Activated naive CD8-positive, alpha-beta T cell treated with anti-CD3 and anti-CD28 coated beads, Interleukin-2, amount 50 U/mL, for 24 hours (primary cell): ENCODE data around the gene DPM1.

Source experiments
- ATAC-seq: fragments of 150-1000 bp; cut with Tn5 transposase; one replicate; pipeline ENCODE4 v1.10.0; 2021
- DNase-seq: peaks from one replicate; pipeline ENCODE4 v3.0.0; 2021
- H3K27ac Mint-ChIP-seq: one replicate; pipeline ENCODE4 v1.8.0; 2021; ENCODE audit warnings: mild to moderate bottlenecking, mixed read lengths
- H3K27me3 Mint-ChIP-seq: one replicate; pipeline ENCODE4 v1.8.0; 2021; ENCODE audit warnings: mixed read lengths
- H3K36me3 Mint-ChIP-seq: one replicate; pipeline ENCODE4 v1.8.0; 2021; ENCODE audit warnings: low read depth, mixed read lengths
- H3K4me1 Mint-ChIP-seq: one replicate; pipeline ENCODE4 v1.8.0; 2021; ENCODE audit warnings: mixed read lengths
- H3K4me3 Mint-ChIP-seq: one replicate; pipeline ENCODE4 v1.8.0; 2021; ENCODE audit warnings: mild to moderate bottlenecking, moderate library complexity, mixed read lengths
- H3K9me3 Mint-ChIP-seq: one replicate; pipeline ENCODE4 v1.8.0; 2021; ENCODE audit warnings: mixed read lengths

DPM1 gene

GRCh38 chr20:50929299-50930138 is 28.8 kb downstream of the DPM1 start:
- H3K9me3 Mint-ChIP-seq, result no peaks in the 10 kb centered on the region
- ATAC-seq, result peak; percentile 82
- peak overlapping the region; percentile 92 for H3K27ac Mint-ChIP-seq
- peaks cover 60% of the 10 kb centered on the region for H3K4me1 Mint-ChIP-seq
- peaks cover 65% of the 10 kb centered on the region for H3K36me3 Mint-ChIP-seq
- DNase-seq, result peak; percentile 94
- peak overlapping the region; percentile 91 for H3K4me3 Mint-ChIP-seq
- no peaks in the 10 kb centered on the region for H3K27me3 Mint-ChIP-seq

GRCh38 chr20:50928469-50928868 is 29.9 kb downstream of the DPM1 start:
- Mint-ChIP-seq H3K4me1 (peaks cover 69% of the 10 kb centered on the region), H3K27ac (peak overlapping the region; percentile 92), H3K9me3 (no peaks in the 10 kb centered on the region), H3K4me3 (peak overlapping the region; percentile 91), H3K27me3 (no peaks in the 10 kb centered on the region), H3K36me3 (peaks cover 64% of the 10 kb centered on the region)
- DNase-seq (no peak), ATAC-seq (no peak)

- Mint-ChIP-seq H3K36me3 (peaks cover 55% of the 10 kb centered on the region), H3K27ac (no peak overlapping the region), H3K4me3 (no peak overlapping the region)
Measured at GRCh38 chr20:50926530-50926929, 31.8 kb downstream of the DPM1 start.

GRCh38 chr20:50924261-50924920 is 33.9 kb downstream of the DPM1 start:
- H3K9me3 Mint-ChIP-seq, result no peaks in the 10 kb centered on the region
- H3K4me1 Mint-ChIP-seq, result peaks cover 85% of the 10 kb centered on the region
- no peak overlapping the region for H3K27ac Mint-ChIP-seq
- no peaks in the 10 kb centered on the region for H3K27me3 Mint-ChIP-seq
- H3K4me3 Mint-ChIP-seq, result no peak overlapping the region
- peaks cover 52% of the 10 kb centered on the region for H3K36me3 Mint-ChIP-seq
- DNase-seq (no peak), ATAC-seq (no peak)

More at GRCh38 chr20:50926530-50926929, 31.8 kb downstream of the DPM1 start:
- ATAC-seq, result no peak
- no peak for DNase-seq
- H3K9me3 Mint-ChIP-seq, result no peaks in the 10 kb centered on the region
- no peaks in the 10 kb centered on the region for H3K27me3 Mint-ChIP-seq
- H3K4me1 Mint-ChIP-seq, result peaks cover 75% of the 10 kb centered on the region

- Mint-ChIP-seq H3K4me1 (peaks cover 84% of the 10 kb centered on the region), H3K36me3 (peaks cover 32% of the 10 kb centered on the region), H3K27ac (peak overlapping the region; percentile 59), H3K4me3 (no peak overlapping the region), H3K27me3 (no peaks in the 10 kb centered on the region), H3K9me3 (no peaks in the 10 kb centered on the region)
- ATAC-seq, result no peak
- DNase-seq, result no peak
Measured at GRCh38 chr20:50921803-50922501, 36.4 kb downstream of the DPM1 start.

- Mint-ChIP-seq H3K4me3 (no peak overlapping the region), H3K27me3 (no peaks in the 10 kb centered on the region), H3K27ac (peak overlapping the region; percentile 35), H3K36me3 (peaks cover 36% of the 10 kb centered on the region), H3K4me1 (peaks cover 86% of the 10 kb centered on the region), H3K9me3 (no peaks in the 10 kb centered on the region)
- no peak for DNase-seq
- no peak for ATAC-seq
Measured at GRCh38 chr20:50920997-50921396, 37.3 kb downstream of the DPM1 start.

- ATAC-seq (no peak), DNase-seq (no peak)
- Mint-ChIP-seq H3K9me3 (no peaks in the 10 kb centered on the region), H3K36me3 (peaks cover 24% of the 10 kb centered on the region), H3K27ac (no peak overlapping the region), H3K4me1 (peaks cover 85% of the 10 kb centered on the region), H3K27me3 (no peaks in the 10 kb centered on the region), H3K4me3 (no peak overlapping the region)
Measured at GRCh38 chr20:50919567-50919966, 38.8 kb downstream of the DPM1 start.

- DNase-seq (no peak), ATAC-seq (no peak)
- Mint-ChIP-seq H3K4me1 (peaks cover 86% of the 10 kb centered on the region), H3K27me3 (no peaks in the 10 kb centered on the region), H3K4me3 (no peak overlapping the region), H3K9me3 (no peaks in the 10 kb centered on the region), H3K27ac (no peak overlapping the region), H3K36me3 (peaks cover 27% of the 10 kb centered on the region)
Measured at GRCh38 chr20:50918403-50918802, 39.9 kb downstream of the DPM1 start.

- Mint-ChIP-seq H3K9me3 (no peaks in the 10 kb centered on the region), H3K27ac (peak overlapping the region; percentile 36), H3K4me3 (no peak overlapping the region), H3K36me3 (peaks cover 30% of the 10 kb centered on the region), H3K4me1 (peaks cover 88% of the 10 kb centered on the region), H3K27me3 (no peaks in the 10 kb centered on the region)
- ATAC-seq, result no peak
- DNase-seq, result no peak
Measured at GRCh38 chr20:50916934-50917333, 41.4 kb downstream of the DPM1 start.

GRCh38 chr20:50916257-50916656 is 42.1 kb downstream of the DPM1 start:
- H3K27me3 Mint-ChIP-seq, result no peaks in the 10 kb centered on the region
- no peaks in the 10 kb centered on the region for H3K9me3 Mint-ChIP-seq
- H3K4me3 Mint-ChIP-seq, result no peak overlapping the region
- H3K36me3 Mint-ChIP-seq, result peaks cover 35% of the 10 kb centered on the region
- H3K27ac Mint-ChIP-seq, result peak overlapping the region; percentile 39
- ATAC-seq (no peak), DNase-seq (no peak)
- H3K4me1 Mint-ChIP-seq, result peaks cover 88% of the 10 kb centered on the region

GRCh38 chr20:50915424-50915823 is 42.9 kb downstream of the DPM1 start:
- H3K27ac Mint-ChIP-seq, result peak overlapping the region; percentile 68
- DNase-seq, result no peak
- H3K4me3 Mint-ChIP-seq, result no peak overlapping the region
- H3K9me3 Mint-ChIP-seq, result no peaks in the 10 kb centered on the region
- no peaks in the 10 kb centered on the region for H3K27me3 Mint-ChIP-seq
- H3K4me1 Mint-ChIP-seq, result peaks cover 87% of the 10 kb centered on the region
- no peak for ATAC-seq
- H3K36me3 Mint-ChIP-seq, result peaks cover 41% of the 10 kb centered on the region

- peak overlapping the region; percentile 47 for H3K27ac Mint-ChIP-seq
- no peaks in the 10 kb centered on the region for H3K27me3 Mint-ChIP-seq
- peaks cover 88% of the 10 kb centered on the region for H3K4me1 Mint-ChIP-seq
- no peak overlapping the region for H3K4me3 Mint-ChIP-seq
- peaks cover 47% of the 10 kb centered on the region for H3K36me3 Mint-ChIP-seq
- no peaks in the 10 kb centered on the region for H3K9me3 Mint-ChIP-seq
- peak; percentile 98 for ATAC-seq
- no peak for DNase-seq
Measured at GRCh38 chr20:50913690-50914375, 44.5 kb downstream of the DPM1 start.

GRCh38 chr20:50911716-50912115 is 46.6 kb downstream of the DPM1 start:
- no peaks in the 10 kb centered on the region for H3K27me3 Mint-ChIP-seq

GRCh38 chr20:50911030-50911429 is 47.3 kb downstream of the DPM1 start:
- DNase-seq (no peak), ATAC-seq (no peak)
- Mint-ChIP-seq H3K4me1 (peaks cover 67% of the 10 kb centered on the region), H3K27ac (peak overlapping the region; percentile 64), H3K9me3 (no peaks in the 10 kb centered on the region), H3K36me3 (peaks cover 45% of the 10 kb centered on the region), H3K27me3 (no peaks in the 10 kb centered on the region), H3K4me3 (no peak overlapping the region)

More at GRCh38 chr20:50911716-50912115, 46.6 kb downstream of the DPM1 start:
- peaks cover 47% of the 10 kb centered on the region for H3K36me3 Mint-ChIP-seq
- H3K9me3 Mint-ChIP-seq, result no peaks in the 10 kb centered on the region
- DNase-seq, result no peak
- H3K4me3 Mint-ChIP-seq, result no peak overlapping the region
- peak overlapping the region; percentile 64 for H3K27ac Mint-ChIP-seq
- peaks cover 70% of the 10 kb centered on the region for H3K4me1 Mint-ChIP-seq
- peak; percentile 27 for ATAC-seq
